HUDEP-2 (cell line): Measurements from ENCODE around the gene SKAP1.

Source experiments
- DNase-seq, 76 experiments: peaks; one replicate each; lab custom pipeline; 2025; ENCODE audit not compliant: unreplicated experiment in 76 of 76; lab: John Stamatoyannopoulos, UW

Gene SKAP1

GRCh38 chr17:48127371-48128051, 302.5 kb downstream of the SKAP1 start:
- DNase-seq: no peak

DNA sequence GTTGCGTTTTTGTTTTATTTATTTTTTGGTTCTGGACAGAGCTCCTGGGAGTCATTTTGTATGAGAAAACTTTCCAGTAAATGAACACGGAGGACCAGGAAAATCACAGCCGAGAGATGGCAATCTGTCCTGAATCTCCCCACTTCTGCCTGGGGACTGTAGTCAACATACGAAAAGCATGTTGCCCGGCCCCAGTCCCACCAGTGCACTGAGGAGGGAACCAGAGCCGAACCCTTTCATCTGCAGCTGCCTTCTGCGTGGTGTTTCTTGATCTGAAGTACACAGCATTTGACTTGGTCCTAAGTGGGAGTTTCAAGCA, 303.5 kb downstream of the SKAP1 start:
- no peak for DNase-seq

DNA sequence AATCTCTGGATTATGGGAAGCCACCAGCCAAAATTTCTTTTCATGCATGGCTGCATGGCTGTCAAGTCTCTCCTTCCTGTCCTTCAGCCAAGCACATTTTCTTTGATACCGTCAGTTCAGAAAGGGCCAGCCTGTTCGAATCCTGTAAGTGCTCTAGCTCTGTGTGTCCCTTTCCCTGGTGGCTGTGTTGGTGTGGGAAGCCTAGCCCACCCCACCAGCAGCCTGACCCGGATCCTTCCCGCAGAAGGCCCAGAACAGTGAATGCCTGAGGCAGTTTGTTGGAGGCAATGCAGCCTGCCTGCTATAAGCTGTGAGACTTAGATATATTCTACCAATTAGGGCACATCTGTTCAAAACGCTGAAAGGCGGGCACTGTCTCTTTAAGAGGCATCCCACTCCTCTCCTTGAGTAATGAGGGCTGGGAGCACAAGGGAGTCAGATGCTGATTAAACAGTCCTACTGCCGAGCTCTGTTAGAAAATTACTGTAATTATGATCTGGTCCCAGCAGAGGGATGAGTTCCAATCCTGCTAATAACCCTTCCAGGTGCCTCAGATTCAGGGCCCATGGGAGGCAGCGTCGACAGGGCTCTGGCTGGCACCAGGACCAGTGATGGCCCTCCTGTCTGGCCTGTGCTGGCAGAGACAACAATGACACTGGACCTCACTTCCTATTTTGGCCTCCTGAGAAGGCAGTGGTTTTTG, 304.0 kb downstream of the SKAP1 start:
- no peak for DNase-seq

- DNase-seq: no peak
Measured at GRCh38 chr17:48123776-48124388, 306.1 kb downstream of the SKAP1 start.

DNA sequence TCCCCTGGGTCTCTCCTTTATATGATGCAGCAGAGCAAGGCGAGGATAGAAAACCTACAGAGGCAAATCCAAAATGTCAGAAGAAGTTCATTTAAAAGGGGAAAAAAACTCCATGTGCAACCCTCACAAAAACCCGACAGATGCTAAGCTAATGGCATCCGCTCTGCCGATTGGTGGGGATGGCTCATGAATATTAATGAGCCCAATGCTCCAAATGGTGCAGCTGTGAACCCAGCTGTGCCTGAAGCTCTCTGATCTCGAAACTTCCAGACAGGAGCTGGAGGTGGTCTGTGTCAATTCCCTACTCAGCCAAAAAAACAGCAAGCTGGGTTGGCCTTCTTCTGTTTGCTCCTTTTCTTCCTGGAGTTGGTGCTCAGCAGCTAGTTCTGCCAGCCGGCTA, 306.9 kb downstream of the SKAP1 start:
- no peak for DNase-seq

DNA sequence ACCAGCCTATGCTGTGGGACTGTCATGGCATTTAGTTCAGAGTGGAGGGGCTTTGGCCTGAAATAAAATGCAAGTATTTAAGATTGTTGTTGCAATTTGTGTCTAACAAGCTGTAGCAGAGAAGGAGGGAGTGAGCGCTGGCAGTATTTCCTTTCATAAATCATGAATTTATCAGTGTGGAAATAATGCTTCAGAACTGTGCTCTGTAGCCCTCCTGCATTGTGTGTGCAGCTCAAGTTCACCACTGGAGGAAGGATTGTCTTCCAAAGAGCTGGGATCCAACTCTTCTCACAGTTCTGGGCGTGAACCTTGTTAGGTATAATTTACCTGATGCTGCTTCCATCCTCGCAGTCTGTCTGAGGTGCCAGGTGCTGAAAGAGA, 307.4 kb downstream of the SKAP1 start:
- DNase-seq: no peak

DNA sequence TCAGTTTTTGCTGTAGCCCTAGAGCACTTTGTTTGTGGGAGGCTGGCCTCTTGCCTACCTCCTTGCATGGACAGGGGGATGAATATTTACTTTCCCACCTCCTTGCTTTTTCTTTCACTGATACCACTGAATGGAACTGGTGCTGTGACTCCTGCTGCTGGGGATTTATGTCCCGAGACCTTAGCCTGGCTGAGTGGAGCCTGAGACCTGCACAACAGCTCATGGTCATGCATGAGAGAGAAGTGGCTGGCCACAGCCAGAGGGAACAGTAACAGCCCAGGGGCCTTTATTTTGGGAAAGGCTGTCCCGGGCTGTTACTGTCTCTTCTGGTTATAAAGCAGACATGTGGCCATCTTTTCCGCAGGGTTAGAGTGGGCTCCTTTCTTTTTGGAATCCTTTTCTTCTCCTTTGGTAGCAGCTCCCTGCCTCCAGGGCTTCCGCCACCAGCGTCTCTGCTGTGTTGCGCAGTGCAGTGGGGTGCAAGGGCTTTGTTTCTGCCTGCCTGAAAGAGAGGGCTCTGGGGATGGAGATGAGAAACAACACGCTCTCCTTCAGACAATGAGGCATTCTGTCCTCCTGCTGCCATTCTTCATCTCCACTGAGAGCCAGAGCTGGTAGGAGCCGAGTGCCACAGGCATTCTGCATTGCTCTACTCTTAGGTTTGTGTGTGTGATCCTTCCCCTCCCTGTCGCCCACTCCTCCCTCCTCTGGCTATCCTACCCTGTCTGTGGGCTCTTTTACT, 307.9 kb downstream of the SKAP1 start:
- DNase-seq: no peak

DNA sequence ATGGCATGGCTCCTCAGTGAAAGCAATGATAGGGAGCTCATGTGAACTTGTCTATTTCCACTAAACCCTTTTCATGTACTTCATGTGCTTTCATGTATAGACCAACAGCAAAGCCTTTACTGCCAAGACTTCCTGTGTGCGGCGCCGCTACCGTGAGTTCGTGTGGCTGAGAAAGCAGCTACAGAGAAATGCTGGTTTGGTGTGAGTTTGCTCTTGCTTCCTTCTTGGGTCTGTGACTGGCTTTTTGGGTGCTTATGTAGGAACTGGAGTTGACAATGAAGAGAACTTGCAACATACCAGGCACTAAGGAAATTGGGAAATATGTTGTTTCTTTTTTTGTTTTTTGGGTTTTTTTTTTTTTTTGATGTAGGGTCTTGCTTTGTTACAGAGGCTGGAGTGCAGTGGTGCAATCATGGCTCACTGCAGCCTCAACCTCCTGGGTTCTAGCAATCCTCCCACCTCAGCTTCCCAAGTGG, 316.8 kb downstream of the SKAP1 start:
- no peak for DNase-seq

GRCh38 chr17:48111937-48112241, 318.1 kb downstream of the SKAP1 start:
- DNase-seq: no peak

DNA sequence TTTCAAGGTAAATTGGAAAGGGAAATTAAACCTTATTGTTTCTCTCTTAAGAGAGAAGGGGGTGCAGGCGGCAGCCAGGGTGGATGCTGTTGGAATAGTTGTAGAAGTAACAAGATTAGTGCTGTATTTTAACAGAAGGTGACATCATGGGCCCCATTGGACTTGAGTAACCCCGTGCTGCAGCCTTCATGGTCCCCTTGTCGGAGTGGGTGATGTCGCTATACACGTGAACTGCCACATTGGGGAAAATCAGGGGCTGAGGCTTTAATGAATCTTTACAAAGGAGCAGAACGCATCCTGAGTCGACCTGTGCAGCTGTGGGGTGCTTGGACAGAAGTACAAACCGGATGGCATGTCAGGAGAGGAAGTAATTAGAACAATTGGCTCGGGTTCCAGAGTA, 319.3 kb downstream of the SKAP1 start:
- no peak for DNase-seq

DNA sequence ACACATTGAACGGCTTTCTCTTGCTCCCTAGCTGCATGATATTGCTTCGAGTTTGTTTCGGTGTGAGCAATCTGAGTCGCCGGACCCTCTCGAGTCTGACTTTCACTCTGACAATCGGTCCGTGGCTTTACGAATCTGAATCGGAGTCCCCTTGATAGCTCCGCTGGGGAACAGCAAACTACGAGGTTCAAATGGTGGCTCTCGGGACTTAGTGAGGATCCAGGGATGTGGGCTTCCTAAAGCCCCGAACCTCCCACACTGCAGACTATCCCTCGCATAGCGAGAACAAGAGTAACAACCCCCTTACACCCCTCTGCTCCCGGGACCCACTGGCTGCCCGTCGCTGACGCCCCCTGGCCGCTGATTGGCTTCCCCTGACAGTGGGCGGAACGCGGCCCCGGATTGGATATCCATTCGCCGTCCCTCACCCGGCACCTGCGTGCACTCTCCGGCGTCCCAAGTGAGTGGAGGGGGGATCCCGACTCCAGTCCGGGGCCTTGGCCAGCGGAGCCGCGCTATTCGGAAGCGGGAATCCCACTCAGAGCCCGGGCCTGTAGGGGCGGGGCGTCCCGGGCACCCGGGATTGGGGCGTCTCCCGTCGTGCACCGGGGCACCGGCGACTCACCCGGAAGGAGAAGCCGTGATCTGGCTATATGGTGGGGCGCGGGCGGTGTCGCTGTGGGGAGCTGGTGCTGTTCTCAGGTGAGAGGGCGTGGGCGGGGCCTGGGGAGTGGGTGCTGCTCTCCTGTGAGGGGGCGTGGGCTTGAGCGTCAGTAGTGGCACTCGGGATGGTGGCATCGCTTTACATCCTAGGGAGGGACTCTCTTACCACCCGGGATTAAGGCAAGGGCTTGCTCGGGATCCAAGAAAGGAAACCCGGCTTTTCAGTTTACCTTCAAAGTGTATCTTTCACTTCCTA, 322.6 kb downstream of the SKAP1 start, which contains the start of gene SNX11:
TSS of gene SNX11 (plus strand) at position 630 of the 919 bp plus-strand sequence. CDS start 4,278 bp downstream, outside the sequence.
- DNase-seq: peak in 73 of 76 experiments; percentile 23 to 92 (median 72)

- no peak for DNase-seq
Measured at GRCh38 chr17:48106802-48107136, 323.2 kb downstream of the SKAP1 start.

- DNase-seq: no peak
Measured at GRCh38 chr17:48104440-48104839, 325.6 kb downstream of the SKAP1 start.

GRCh38 chr17:48102798-48103715, 327.0 kb downstream of the SKAP1 start:
- no peak for DNase-seq

- DNase-seq: no peak
Measured at GRCh38 chr17:48102043-48102750, 327.8 kb downstream of the SKAP1 start.

DNA sequence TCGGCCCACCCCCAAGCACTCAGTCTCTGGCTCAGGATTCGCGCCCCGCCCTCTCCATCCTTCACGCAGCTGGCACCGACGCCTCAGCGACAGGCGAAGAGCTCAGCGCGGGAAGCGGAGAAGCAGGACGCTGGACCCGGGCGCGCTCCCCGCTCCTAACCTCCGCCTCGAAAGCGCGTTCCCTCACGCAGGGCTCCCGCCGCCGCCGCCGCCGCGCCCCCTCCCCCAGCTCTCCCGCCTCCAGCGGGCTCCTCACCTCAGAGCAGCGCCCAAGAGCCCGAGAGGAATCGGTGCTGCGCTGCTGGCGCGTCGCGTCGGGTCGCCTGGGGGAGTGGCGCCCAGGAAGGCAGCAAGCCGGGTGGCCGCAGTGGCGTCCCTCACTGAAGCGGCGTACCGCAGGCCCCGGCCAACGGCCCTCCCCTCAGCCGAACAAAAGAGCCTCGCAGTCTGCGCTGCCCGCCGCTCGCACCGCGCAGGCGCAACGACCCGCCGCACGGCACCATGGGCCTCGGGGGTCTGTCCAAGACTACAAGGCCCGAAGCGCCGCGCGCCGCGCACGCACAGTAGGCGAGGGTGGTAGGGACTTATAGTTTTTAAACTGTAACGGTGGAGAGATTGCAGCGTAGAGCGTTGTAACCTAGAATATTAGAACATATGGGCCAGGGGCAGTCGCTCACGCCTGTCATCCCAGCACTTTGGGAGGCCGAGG, 328.8 kb downstream of the SKAP1 start, which contains the start of gene CBX1:
TSS of gene CBX1 (minus strand) at position 467 of the 709 bp plus-strand sequence. CDS start 24,474 bp downstream, outside the sequence.
- peak; percentile 21 to 95 (median 83) for DNase-seq

- DNase-seq: peak in 7 of 76 experiments; percentile 9 to 47 (median 27)
Measured at GRCh38 chr17:48100591-48101011, 329.4 kb downstream of the SKAP1 start.

GRCh38 chr17:48100160-48100559, 329.9 kb downstream of the SKAP1 start:
- DNase-seq: no peak
